ENCODE measurements around the gene SYTL2.
"Not testable (repeated sequence)": the region's sequence is repeated elsewhere in the genome, so short reads cannot be mapped to it uniquely, and the experiment has no call there.

DNA sequence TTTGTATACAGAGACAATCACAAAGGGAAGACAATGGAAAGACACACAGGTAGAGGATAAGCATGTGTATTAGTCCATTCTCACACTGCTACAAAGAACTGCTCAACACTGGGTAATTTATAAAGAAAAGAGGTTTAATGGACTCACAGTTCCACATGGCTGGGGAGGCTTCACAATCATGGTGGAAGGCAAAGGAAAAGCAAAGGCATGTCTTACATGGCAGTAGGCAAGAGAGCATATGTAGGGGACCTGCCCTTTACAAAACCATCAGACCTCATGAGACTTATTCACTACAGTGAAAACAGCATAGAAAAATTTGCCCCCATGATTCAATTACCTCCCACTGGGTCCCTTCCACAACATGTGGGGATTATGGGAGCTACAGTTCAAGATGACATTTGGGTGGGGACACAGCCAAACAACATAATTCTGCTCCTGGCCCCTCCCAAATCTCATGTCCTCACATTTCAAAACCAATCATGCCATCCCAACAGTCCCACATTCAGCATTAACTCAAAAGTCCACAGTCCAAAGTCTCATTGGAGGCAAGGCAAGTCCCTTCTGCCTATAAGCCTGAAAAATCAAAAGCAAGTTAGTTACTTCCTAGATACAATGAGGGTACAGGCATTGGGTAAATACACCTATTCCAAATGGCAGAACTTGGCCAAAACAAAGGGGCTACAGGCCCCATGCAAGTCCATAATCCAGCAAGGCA lies 139.8 kb downstream of the SYTL2 start:
- TF ChIP-seq POLR2A, POLR2AphosphoS5 (IDR thresholded peaks at IDR 0.05): not testable (repeated sequence)
- TF ChIP-seq, protein P1, sequence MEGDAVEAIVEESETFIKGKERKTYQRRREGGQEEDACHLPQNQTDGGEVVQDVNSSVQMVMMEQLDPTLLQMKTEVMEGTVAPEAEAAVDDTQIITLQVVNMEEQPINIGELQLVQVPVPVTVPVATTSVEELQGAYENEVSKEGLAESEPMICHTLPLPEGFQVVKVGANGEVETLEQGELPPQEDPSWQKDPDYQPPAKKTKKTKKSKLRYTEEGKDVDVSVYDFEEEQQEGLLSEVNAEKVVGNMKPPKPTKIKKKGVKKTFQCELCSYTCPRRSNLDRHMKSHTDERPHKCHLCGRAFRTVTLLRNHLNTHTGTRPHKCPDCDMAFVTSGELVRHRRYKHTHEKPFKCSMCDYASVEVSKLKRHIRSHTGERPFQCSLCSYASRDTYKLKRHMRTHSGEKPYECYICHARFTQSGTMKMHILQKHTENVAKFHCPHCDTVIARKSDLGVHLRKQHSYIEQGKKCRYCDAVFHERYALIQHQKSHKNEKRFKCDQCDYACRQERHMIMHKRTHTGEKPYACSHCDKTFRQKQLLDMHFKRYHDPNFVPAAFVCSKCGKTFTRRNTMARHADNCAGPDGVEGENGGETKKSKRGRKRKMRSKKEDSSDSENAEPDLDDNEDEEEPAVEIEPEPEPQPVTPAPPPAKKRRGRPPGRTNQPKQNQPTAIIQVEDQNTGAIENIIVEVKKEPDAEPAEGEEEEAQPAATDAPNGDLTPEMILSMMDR (IDR thresholded peaks at IDR 0.05), result not testable (repeated sequence)
